8988T (cell line): ENCODE measurements around the gene PARPBP.
"Not testable (repeated sequence)": the region's sequence is repeated elsewhere in the genome, so short reads cannot be mapped to it uniquely, and the experiment has no call there.

Source experiments
- DNase-seq: peaks from one replicate; pipeline ENCODE4 v3.0.0; 2011

Gene PARPBP, protein sequence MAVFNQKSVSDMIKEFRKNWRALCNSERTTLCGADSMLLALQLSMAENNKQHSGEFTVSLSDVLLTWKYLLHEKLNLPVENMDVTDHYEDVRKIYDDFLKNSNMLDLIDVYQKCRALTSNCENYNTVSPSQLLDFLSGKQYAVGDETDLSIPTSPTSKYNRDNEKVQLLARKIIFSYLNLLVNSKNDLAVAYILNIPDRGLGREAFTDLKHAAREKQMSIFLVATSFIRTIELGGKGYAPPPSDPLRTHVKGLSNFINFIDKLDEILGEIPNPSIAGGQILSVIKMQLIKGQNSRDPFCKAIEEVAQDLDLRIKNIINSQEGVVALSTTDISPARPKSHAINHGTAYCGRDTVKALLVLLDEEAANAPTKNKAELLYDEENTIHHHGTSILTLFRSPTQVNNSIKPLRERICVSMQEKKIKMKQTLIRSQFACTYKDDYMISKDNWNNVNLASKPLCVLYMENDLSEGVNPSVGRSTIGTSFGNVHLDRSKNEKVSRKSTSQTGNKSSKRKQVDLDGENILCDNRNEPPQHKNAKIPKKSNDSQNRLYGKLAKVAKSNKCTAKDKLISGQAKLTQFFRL

DNA sequence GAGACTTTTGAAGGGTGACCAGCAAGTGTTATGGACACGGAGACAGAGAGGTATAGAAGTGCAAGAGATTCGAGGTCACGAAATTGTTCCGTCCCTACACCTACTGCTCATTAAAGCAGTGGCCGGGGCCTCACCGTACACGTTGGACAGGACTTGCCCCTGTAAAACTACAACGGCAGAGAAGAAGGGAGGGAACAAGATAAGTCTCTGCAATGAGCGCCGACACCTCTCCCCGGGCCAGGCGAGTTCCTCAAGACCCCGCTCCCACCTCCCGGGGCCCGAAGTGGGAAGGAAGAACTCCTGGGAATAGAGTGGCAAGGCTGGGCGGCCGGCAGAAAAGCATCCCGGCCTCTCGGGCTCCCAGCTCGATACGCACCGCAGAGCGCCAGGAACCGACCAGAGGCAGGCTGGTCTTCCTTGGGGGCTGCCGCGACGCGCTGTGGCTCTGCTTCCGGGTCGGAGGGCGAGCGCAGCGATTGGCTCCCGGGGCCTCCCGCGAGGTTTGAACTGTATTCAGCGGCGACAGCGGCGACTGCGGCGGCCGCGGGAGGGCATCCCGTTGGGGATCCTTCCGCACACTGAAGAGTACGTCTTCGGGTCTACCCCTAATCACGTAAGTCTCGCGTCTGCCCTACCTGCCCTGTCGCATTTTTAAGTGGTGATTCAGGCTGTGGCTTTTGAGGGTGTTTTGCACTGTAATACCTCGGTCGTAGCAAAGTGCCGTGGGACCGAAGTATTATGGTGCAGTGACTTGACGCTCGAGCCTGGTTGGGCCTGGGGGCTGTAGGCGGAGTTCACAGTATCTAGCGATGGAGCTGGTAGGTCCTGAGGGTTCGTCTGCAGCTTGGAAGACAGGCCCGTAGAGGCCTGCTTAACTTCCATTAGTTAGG, at the start of gene PARPBP, which contains the start of gene NUP37:
TSS of gene PARPBP (plus strand) at position 510 of the 890 bp plus-strand sequence. CDS start 3,706 bp downstream, outside the sequence.
TSS of gene NUP37 (minus strand) at position 441 of the 890 bp plus-strand sequence. CDS start 1,596 bp downstream, outside the sequence.
- DNase-seq: peak; percentile 65

DNA sequence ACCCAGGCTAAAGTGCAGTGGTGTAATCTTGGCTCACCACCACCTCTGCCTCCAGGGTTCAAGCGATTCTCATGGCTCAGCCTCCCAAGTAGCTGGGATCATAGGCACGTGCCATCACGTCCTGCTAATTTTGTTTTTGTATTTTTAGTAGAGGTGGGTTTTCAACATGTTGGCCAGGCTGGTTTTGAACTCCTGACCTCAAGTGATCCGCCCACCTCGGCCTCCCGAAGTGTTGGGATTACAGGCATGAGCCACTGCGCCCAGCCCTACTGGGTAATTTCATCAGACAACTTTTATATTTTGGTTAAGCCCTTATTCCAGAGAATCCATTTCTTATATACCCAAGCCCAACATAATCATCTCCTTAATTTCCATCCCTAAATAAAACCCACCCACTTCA, 47.9 kb upstream of the PARPBP start:
- DNase-seq: not testable (repeated sequence)

DNA sequence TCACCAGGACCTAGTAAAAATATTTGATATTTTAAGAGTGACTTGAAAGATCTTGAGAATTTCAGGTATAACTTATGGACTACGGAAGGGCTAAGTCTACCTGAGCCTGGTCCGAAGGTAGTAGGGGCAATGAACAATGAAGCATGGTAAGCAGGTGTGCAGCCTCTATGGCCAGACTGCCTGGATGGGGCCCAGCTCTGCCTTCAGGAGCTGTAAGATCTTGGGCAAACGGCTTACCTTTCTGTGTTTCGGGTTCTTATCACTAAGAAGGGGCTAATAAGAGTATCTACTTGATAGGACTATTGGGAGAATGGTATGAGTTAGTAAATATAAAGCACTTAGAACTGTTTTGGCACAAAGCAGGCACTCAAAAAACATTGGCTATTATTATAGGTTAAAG, 39.1 kb upstream of the PARPBP start:
- DNase-seq: no peak

DNA sequence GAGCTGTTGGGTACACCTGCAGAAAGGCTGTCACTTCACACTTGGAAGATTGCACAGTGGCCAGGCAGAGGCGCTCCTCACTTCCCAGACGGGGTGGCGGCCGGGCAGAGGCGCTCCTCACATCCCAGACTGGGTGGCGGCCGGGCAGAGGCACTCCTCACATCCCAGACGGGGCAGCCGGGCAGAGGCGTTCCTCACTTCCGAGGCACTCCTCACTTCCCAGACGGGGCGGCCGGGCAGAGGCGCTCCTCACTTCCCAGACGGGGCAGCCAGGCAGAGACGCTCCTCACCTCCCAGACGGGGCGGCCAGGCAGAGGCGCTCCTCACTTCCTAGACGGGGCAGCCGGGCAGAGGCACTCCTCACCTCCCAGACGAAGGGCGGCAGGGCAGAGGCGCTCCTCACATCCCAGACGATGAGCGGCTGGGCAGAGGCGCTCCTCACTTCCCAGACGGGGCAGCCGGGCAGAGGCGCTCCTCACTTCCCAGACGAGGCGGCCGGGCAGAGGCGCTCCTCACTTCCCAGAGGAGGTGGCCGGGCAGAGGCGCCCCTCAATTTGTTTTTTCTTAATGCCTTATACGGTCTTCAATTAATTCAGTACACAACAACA, 30.7 kb upstream of the PARPBP start:
- not testable (repeated sequence) for DNase-seq

DNA sequence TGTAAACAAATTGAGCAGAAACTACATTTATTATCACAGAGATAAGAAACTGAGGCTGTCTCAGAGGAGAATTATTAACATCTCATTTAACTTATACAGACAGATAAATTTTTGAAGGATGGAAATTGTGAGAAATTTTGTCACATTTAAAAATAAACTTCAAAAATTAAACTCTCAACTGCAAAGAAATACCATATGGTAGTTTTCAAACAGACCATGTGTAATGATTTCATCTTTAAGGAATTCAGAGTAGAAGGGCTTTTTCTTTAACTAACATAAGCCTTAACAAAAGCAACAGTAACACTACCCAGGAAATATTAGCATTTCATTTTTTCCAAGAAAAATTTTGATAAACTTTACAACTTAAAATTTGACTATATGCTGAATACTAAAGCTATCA, 26.7 kb upstream of the PARPBP start:
- no peak for DNase-seq

DNA sequence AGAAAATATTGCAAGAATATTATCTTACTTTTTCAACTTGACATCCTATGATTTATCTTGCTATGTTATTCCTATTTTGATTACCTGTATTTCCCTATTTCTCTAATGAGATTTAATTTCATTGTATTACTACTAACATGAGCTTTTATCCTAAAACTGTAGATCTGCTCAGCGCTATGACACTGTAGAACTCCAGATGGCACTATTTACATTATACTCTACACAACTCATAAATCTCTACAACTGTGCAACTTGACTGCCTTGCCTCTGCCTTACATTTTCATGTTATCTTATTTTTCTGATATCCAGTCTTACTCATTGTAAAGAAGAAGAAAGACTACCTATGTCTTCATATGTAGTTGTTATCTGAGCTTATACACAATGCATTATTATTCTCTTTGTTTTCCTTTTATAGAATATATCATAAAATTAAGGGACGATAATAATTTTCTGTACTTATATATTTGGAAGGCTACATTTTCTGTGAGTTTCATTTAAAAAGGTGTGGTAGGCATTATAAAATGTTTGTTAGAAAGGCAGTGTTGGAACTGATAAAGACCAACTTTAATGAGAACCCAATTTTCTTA, 24.2 kb upstream of the PARPBP start:
- no peak for DNase-seq

DNA sequence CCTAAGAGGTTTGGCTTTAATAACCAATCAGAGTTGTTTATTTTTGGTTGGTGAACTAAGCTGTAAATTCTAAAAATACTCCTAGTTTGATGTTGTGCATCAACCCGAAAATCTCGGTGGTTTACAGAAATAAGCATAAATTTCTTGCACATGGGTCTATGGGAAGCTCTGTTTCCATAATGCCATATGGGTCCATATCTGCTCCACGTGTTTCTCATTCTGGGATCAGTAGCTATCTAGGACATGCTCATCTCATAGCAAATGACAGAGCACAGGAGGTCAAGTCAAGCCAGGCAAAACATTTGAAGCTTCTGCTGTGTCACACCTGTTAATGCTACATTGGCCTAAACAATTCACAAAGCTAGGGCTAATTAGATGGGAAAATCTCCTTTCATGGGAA, 23.1 kb upstream of the PARPBP start:
- DNase-seq: no peak

DNA sequence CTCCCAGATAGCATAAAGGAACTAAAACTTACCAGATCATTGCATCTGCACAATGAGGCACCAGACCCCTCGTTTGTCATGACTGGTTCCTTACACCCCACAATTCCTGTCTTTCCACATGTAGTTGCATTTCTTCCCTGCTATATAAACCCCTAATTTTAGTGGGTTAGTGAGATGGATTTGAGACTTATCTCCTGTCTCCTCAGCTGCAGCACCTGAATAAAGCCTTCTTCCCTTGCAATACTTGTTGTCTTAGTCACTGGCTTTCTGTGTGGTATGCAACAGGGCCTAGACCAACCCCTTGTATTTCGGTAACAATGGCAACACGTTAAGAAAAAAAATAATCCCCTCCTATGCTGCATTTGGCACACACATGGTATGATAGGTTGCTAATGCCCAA, 13.1 kb upstream of the PARPBP start:
- no peak for DNase-seq

DNA sequence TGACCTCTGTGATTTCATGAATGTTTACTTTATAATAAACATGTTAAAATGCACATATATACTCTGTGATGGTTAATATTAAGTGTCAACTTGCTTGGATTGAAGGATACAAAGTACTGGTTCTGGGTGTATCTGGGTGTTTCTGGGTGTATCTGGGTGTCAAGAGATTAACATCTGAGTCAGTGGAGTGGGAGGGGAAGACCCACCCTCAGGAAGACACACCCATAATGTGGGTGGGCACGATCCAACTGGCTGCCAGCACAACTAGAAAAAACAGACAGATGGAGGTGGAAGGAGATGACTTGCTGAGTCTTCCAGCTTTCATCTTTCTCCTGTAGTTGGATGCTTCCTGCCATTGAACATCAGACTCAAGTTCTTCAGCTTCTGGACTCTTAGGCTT, 12.0 kb upstream of the PARPBP start:
- no peak for DNase-seq

DNA sequence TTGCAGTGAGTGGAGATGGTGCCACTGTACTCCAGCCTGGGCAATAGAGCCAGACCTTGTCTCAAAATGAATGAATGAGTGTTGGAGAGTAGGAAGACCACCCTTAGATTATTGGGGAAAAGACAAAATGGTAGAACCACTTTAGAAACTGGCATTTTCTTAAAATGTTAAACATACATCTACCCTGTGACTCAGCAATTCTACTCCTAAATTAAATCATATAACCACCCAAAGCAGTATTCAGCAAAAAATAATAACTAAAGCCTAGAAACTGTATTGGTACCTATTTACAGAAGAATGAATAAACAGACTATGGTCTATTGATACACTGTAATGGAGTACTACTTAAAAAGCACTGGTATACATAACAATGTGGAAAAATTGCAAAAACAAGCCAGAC, 9.2 kb upstream of the PARPBP start:
- no peak for DNase-seq

DNA sequence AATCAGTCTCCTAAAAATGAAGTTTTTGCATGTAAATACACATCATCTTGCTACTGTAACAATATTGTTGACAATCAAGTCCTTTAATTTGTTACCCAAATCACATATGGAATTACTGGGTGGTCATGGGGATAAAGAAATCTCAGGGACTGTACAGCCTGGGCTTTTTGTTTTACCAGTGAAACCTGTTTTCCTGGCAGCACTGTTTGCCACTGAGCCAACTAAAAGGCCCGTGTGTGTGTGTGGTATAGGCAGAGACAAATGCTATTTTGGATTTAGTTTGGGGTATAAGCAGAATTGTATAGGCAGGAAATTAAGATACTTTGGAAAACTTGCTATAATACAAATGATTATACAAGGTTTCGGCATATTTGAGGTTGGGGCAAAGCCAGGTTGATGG, 5.8 kb upstream of the PARPBP start:
- DNase-seq: no peak

DNA sequence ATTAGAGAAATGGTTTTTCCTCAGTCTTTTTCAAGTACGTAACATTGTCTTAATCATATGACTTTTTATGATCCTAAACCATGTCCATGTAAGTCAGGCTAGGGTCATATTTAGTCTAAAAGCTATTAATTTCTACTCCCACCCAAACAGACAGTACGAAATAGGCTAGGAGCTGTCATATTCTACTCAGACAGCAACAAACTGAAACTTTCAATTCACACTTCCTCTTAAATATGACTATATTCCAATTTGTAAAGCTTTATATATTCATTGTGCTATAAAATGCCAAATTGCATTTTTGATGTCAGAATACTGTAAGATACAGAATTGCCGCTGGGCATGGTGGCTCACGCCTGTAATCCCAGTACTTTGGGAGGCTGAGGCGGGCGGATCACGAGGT, 3.6 kb upstream of the PARPBP start:
- DNase-seq: no peak

DNA sequence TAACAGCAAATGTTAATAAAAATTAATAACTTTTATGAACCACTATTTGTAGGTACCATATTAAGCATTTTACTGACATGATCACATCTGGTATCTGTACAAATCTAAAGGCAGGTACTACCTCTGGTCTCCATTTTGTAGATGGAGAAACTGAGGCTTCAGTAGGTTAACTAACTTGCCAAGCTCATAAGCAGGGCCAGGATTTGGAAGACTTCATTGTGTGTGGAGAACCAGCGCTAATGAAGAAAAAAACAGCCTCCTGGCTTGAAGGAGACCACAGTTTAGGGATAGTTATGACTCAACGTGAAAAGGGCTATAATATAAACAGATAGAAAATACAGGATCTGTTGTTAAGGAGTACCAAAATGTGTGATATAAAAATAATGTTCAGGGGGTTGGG, 1.1 kb upstream of the PARPBP start:
- no peak for DNase-seq

DNA sequence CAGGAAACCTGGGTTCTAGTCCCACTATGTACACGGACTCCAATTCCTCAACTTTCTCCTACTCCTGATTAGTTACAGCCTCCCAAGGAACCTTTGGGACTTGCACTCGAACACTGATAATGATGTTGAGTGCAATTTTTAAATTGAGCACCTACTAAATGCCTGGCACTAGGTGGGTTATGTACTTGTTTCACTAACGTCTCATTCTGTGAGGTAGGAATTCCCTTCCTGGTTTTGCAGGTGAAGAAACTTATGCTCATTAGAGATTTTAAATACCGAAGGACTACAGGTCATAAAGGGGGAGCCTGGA, 536 bp downstream of the PARPBP start:
- DNase-seq: no peak

DNA sequence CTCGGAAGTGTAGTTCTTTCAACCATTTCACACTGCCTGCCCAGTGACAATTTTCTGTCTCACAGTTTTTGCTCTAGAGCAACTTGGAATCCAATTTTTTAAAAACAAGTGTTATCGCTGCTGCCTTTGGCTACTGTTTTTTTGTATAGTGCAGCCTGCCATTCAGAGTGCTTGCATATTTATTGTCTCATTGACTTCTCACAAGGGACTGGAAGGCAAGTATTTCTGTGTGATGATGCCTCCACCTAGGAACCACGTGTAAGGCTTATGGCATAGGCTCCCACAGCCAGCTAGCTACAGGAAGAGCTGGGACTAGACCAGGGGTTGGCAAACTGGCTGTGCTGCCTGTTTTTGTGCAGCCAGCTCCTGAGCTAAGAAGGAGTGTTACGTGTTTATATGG, 903 bp downstream of the PARPBP start:
- DNase-seq: no peak

DNA sequence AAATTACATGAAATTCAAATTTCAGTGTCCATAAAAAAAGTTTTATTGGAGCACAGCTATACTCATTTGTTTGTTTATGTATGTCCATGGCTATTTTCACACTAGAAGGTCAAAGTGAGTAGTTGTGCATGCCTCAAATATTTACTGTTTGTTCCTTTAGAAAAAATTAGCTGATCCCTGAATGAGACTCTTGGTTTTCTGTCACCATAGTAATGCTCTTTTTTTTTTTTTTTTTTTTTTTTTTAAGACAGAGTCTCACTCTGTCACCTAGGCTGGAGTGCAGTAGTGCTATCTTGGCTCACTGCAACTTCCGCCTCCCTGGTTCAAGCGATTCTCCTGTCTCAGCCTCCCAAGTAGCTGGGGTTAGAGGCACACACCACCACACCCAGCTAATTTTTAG, 1.3 kb downstream of the PARPBP start:
- not testable (repeated sequence) for DNase-seq

DNA sequence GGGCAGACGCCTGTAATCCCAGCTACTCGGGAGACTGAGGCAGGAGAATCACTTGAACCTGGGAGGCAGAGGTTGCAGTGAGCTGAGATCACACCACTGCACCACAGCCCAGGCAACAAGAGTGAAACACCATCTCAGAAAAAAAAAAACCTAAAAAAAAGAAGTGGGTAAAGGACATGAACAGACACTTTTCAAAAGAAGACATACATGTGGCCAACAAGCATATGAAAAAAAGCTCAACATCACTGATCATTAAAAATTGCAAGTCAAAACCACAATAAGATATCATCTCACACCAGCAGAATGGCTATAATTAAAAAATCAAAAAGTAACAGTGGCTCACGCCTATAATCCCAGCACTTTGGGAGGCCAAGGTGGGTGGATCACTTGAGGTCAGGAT, 10.7 kb downstream of the PARPBP start:
- DNase-seq: not testable (repeated sequence)

DNA sequence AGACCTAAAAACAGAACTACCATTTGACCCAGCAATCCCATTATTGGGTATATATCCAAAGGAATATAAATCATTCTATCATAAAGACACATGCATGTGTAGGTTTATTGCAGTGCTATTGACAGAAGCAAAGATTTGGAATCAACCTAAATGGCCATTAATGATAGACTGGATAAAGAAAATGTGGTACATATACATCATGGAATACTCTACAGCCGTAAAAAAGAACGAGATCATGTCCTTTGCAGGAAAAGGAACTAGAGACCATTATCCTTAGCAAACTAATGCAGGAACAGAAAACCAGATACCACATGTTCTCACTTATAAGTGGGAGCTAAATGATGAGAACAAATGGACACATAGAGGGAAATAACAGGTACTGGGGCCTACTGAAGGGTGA, 11.5 kb downstream of the PARPBP start:
- not testable (repeated sequence) for DNase-seq

DNA sequence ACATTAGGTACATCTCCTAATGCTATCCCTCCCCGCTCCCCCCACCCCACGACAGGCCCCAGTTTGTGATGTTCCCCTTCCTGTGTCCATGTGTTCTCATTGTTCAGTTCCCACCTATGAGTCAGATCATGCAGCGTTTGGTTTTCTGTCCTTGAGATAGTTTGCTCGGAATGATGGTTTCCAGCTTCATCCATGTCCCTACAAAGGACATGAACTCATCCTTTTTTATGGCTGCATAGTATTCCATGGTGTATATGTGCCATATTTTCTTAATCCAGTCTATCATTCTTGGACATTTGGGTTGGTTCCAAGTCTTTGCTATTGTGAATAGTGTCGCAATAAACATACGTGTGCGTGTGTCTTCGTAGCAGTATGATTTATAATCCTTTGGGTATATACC, 17.6 kb downstream of the PARPBP start:
- not testable (repeated sequence) for DNase-seq

DNA sequence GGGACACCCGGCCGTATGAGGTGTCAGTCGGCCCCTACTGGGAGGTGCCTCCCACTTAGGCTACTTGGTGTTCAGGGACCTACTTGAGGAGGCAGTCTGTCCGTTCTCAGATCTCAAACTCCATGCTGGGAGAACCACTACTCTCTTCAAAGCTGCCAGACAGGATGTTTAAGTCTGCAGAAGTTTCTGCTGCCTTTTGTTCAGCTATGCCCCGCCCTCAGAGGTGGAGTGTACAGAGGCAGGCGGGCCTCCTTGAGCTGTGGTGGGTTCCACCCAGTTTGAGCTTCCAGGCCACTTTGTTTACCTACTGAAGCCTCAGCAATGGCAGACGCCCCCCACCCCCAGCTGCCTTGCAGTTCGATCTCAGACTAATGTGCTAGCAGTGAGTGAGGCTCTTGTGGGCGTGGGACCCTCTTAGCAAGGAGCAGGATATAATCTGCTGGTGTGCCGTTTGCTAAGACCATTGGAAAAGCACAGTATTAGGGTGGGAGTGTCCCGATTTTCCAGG, 22.9 kb downstream of the PARPBP start:
- not testable (repeated sequence) for DNase-seq

DNA sequence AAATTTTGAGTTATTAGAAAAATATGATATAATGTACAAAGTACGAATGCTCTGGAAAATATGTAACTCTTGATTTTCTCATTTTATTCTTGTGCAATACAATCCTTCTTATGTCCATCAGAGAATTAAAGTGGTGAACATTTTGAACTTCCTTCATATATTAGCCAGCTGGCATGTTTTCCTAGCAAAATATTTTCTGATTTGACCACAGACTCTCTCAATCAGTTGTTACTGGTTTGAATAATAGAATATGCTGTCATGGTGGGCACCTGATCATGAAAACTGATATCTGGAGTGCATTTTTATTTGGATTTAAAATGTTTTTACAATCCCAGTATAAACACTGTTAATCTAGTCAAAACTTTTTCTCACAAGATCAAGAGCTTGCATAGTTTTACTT, 24.2 kb downstream of the PARPBP start:
- no peak for DNase-seq

DNA sequence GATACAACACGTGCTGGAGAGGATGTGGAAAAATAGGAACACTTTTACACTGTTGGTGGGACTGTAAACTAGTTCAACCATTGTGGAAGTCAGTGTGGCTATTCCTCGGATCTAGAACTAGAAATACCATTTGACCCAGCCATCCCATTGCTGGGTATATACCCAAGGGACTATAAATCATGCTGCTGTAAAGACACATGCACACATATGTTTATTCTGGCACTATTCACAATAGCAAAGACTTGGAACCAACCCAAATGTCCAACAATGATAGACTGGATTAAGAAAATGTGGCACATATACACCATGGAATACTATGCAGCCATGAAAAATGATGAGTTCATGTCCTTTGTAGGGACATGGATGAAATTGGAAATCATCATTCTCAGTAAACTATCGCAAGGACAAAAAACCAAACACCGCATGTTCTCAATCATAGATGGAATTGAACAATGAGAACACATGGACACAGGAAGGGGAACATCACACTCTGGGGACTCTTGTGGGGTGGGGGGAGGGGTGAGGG, 27.1 kb downstream of the PARPBP start:
- not testable (repeated sequence) for DNase-seq
